Right forelimb (tissue), 1 donor: ENCODE measurements around the gene DVL2.

Experiments used
- DNase-seq: peaks from one replicate; pipeline ENCODE4 v3.0.0-alpha.2; 2018

DVL2 gene

DNA sequence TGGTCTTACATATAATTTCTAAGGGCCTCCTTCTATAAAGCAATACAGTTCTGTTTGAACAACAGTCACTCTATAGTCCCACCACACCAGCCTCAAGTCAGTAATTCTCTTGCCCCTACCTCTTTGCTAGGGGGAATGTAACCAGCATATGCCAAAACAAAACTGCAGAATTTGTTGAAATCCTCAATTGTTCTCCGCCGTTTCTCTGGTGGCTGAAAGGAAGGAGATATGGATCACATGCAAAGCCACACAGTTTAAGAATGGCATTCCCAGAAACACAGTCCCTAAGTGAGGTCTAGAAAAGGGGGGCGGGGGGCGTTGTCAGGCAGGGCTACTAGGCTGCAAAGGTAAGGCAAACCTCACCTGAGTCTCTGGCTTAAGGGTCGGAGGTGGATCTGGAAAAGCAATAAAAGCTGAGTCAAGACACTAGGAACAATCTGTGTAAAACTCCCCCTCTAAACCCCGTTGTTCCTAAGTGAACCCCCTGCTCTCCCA lies 3.0 kb upstream of the DVL2 start:
- DNase-seq, result no peak

DNA sequence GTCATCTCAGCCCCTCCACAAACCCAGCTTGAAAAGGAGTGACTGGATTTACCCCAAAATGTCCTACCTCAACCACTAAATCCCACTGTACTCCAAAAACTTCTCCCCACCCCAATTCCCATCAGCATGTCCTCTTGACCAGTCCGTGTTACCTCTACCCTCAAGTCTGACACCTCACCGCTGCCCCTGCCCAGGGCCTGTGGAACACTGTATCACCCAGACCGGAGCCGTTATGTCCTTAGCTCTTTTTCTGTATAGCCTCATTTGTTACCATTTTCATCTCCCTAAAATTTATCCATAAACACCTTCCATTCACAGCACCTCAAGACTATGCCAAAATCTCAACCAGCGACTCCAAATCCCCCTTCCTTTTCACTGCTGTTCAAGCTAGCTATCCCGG lies 2.5 kb upstream of the DVL2 start:
- DNase-seq, result no peak

- no peak for DNase-seq
Observed at GRCh38 chr17:7235693-7236665, 1.7 kb upstream of the DVL2 start.

- DNase-seq, result no peak
Observed at GRCh38 chr17:7233701-7234082, 625 bp downstream of the DVL2 start.

DNA sequence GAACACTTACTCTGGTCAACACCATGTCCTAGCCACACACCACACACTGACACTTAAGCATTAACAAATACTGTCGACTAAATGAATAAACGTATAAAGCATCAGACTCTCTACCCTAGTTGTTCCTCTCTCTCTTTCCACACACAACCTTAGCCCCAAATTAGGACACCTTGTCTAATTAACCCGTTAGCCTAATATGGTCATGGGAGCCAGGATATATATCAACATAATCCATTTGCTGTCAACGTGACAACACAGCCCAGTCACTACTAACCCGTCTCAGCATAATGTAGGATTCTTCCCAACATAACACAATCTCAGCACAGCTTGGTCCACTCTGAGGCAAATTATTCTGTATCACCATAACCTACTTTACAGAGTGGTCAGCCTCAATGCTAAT lies 2.2 kb downstream of the DVL2 start:
- DNase-seq, result no peak

- no peak for DNase-seq
Observed at GRCh38 chr17:7229504-7229903, 4.8 kb downstream of the DVL2 start.

DNA sequence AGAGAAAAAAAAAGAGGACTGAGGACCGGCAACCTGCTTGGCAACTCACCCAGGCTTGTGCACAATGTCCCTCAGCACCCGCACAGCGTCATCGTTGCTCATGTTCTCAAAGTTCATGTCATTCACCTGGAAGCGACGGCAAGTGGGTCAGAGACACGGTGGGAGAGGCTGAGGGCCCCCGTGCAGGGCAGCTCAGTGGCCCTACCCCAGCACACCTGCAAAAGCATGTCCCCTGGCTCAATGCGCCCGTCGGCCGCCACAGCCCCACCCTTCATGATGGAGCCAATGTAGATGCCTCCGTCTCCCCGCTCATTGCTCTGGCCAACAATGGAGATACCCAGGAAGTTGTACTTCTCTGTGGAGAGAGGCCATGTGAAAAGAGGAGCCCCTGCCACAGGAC lies 5.4 kb downstream of the DVL2 start:
- DNase-seq, result no peak

- DNase-seq, result no peak
Observed at GRCh38 chr17:7226721-7227710, 7.3 kb downstream of the DVL2 start.

DNA sequence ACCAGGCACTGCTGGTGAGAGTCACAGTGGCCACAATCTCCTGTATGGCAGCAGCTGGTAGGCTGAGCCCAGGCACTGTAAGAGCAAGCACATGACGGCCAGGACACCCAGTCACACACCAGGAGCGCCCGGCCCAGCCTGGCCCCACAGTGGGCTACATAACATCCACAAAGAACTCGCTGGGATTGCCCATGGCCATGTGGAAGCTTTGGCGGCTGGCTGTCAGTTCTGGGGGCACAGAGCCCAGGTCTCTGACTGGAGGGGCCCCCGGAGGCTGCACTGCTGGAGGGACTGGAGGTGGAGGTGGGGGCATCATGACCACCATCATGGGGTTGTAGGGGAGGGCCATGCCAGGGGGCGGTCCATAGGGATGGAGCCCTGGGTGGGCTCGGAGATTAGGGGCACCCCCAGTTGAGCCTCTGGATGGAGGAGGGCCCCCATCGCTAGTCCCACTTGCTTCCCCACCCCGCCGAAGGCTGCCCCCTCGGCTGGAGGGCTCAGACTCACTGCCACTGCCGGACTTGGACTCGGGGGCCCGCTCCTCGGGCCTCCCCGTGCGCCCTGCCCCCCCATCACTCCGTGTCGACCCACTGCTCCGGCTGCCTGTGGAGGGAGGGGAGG lies 8.5 kb downstream of the DVL2 start:
- DNase-seq, result no peak

GRCh38 chr17:7224661-7225111 lies 9.6 kb downstream of the DVL2 start:
- DNase-seq, result no peak

DNA sequence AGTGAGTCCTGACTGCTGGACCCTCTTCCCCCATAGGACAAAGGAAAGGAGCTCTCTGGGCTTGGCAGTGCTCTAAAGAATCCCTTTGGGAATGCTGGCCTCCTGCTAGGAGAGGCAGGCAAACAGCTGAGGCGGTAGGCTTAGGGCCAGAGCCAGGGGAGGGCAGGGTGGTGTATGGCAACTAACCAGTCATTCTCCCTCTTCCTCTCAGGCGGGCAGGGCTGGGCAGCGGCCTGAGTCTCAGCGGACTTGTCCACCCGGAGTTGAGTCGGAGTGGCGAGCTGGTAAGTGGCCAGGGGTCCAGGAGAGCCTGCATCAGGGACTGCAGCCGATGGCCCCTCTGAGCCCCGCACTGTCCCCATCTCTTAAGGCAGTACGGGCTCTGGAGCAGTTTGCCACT lies 10.2 kb downstream of the DVL2 start:
- DNase-seq, result no peak

- DNase-seq, result no peak
Observed at GRCh38 chr17:7223375-7223774, 10.9 kb downstream of the DVL2 start.

GRCh38 chr17:7222972-7223292 lies 11.4 kb downstream of the DVL2 start:
- DNase-seq, result peak; percentile 47

- DNase-seq, result no peak
Observed at GRCh38 chr17:7222093-7222971, 12.0 kb downstream of the DVL2 start.

- DNase-seq, result no peak
Observed at GRCh38 chr17:7221278-7222092, 12.8 kb downstream of the DVL2 start.

DNA sequence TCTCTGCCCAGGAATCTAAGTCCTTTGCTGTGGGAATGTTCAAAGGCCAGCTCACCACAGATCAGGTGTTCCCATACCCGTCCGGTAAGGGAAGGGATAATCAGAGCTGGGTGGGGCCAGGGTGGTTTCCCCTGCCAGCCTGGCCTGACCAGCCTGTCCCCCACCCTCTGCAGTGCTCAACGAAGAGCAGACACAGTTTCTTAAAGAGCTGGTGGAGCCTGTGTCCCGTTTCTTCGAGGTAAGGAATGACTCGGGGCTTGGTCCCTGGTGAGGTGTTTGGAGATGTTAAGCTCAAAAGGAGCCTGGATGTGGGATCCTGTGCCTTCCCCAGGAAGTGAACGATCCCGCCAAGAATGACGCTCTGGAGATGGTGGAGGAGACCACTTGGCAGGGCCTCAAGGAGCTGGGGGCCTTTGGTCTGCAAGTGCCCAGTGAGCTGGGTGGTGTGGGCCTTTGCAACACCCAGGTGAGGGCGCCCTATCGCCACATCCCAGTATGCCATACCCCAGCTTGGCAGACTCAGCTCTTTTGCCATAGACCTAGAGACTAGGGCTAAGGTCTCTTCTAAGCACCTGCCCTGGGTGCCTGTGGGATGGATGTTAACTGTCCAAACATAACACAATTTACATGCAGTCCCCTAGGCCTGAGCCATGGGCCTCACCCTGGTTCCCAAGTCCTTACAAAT lies 13.6 kb downstream of the DVL2 start:
- DNase-seq, result peak; percentile 65

DNA sequence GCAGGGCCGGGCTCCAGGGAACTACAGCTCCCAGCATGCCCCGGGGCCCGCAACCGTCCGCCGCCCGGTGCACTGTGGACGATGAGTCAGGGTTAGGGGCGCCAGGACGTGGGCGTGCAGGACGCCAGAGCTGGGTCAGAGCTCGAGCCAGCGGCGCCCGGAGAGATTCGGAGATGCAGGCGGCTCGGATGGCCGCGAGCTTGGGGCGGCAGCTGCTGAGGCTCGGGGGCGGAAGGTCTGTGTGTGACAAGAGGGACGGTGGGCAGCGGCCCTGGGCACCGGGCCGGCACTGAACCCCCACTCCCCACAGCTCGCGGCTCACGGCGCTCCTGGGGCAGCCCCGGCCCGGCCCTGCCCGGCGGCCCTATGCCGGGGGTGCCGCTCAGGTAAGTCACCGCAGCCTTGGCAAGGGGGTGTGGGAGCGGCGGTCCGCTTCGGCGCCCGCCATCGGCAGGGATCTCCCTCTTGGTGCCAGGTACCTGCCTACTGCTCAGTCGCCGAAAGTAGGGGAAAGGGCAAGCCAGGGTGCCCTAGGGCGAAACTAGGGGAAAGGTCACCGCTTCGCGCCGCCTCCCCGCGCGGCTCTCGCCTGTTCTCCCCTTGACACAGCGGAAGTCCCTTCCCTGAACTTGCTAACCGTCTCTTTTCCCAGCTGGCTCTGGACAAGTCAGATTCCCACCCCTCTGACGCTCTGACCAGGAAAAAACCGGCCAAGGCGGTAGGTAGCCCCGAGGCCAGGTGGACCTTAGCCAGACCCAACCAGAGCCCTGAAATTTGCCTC lies 14.3 kb downstream of the DVL2 start, which contains the start of the genes ACADVL and DLG4:
ACADVL (plus strand) TSS at position 127 of the 781 bp plus-strand sequence; CDS start at position 174, 47 bp downstream.
DLG4 (minus strand) TSS at position 25 of the 781 bp plus-strand sequence.
- DNase-seq, result peak; percentile 93

DNA sequence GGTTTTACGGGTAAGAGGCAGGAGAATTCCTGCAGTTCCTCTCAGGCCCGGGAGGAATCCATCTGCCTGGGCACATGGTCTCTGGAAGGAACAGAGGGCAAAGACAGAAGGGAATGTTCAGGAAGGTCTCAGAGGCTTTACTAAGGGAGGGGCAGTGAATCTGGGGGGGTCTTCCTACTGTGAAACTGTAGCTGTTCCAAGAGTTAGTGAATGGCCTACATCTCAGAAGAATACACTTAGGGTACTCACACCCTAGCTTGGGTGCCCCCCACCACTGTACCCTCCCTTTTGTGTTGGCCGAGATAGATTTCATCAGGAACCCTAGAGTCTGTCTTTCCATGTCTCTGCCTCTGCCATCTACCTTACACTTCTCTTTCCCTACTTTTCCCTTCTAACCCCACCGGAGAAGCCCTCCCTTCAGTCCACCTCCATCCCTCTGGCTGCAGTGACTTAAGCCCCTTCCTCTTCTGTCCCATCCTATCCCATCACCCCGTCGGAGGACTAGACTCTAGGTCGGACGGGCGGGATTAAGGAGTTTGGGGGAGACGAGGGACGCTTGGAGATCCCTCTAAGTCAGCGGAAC lies 15.0 kb downstream of the DVL2 start:
- DNase-seq, result no peak

DNA sequence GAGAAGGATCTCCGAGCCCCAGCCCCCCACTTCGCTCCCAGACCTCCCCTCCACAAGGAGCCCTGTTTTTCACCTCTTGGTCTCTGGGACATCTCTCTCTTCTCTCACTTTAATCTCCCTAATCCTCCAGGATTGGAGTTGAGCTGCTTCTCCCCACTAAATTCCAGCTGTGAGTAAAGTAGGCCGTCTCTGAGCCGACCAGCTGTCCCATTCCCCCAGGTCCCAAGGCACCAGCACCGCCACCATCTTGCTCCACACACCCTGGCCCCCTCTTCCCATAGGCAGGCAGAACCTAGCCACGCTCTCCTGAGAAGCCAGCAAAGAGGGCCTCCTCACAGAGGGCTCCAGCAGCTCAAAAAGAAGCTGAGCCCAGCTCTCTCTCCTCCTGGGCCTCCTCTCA lies 15.6 kb downstream of the DVL2 start:
- no peak for DNase-seq
